ENCODE measurements around the gene POT1. TPM values are rescaled to one million over a fixed set of nuclear protein-coding genes. Genes with fewer than 3 reads are reported as not detected.

Gene POT1
- total and polyA plus RNA-seq, 2 experiments from 2014 or later: 12.0 to 40.4 TPM

DNA sequence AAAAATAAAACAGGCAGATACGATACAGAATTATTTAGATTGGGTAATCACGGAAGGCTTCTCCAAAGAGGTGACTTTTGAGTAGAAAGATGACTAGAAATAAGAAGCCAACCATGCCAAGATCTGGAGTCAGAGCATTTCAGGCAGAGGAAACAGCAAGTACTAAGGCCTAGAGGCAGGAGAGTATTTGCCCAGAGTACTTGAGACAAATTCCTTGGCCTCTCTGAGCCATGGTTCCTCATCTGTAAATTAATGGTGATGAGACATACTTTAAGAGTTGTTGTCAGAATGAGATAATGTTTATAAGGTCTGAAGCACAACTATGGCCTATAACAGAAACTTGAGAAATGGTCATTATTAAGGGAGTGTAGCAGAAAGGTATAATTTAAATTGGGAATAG, 148.2 kb downstream of the POT1 start (continued):
- TF ChIP-seq, protein P1, sequence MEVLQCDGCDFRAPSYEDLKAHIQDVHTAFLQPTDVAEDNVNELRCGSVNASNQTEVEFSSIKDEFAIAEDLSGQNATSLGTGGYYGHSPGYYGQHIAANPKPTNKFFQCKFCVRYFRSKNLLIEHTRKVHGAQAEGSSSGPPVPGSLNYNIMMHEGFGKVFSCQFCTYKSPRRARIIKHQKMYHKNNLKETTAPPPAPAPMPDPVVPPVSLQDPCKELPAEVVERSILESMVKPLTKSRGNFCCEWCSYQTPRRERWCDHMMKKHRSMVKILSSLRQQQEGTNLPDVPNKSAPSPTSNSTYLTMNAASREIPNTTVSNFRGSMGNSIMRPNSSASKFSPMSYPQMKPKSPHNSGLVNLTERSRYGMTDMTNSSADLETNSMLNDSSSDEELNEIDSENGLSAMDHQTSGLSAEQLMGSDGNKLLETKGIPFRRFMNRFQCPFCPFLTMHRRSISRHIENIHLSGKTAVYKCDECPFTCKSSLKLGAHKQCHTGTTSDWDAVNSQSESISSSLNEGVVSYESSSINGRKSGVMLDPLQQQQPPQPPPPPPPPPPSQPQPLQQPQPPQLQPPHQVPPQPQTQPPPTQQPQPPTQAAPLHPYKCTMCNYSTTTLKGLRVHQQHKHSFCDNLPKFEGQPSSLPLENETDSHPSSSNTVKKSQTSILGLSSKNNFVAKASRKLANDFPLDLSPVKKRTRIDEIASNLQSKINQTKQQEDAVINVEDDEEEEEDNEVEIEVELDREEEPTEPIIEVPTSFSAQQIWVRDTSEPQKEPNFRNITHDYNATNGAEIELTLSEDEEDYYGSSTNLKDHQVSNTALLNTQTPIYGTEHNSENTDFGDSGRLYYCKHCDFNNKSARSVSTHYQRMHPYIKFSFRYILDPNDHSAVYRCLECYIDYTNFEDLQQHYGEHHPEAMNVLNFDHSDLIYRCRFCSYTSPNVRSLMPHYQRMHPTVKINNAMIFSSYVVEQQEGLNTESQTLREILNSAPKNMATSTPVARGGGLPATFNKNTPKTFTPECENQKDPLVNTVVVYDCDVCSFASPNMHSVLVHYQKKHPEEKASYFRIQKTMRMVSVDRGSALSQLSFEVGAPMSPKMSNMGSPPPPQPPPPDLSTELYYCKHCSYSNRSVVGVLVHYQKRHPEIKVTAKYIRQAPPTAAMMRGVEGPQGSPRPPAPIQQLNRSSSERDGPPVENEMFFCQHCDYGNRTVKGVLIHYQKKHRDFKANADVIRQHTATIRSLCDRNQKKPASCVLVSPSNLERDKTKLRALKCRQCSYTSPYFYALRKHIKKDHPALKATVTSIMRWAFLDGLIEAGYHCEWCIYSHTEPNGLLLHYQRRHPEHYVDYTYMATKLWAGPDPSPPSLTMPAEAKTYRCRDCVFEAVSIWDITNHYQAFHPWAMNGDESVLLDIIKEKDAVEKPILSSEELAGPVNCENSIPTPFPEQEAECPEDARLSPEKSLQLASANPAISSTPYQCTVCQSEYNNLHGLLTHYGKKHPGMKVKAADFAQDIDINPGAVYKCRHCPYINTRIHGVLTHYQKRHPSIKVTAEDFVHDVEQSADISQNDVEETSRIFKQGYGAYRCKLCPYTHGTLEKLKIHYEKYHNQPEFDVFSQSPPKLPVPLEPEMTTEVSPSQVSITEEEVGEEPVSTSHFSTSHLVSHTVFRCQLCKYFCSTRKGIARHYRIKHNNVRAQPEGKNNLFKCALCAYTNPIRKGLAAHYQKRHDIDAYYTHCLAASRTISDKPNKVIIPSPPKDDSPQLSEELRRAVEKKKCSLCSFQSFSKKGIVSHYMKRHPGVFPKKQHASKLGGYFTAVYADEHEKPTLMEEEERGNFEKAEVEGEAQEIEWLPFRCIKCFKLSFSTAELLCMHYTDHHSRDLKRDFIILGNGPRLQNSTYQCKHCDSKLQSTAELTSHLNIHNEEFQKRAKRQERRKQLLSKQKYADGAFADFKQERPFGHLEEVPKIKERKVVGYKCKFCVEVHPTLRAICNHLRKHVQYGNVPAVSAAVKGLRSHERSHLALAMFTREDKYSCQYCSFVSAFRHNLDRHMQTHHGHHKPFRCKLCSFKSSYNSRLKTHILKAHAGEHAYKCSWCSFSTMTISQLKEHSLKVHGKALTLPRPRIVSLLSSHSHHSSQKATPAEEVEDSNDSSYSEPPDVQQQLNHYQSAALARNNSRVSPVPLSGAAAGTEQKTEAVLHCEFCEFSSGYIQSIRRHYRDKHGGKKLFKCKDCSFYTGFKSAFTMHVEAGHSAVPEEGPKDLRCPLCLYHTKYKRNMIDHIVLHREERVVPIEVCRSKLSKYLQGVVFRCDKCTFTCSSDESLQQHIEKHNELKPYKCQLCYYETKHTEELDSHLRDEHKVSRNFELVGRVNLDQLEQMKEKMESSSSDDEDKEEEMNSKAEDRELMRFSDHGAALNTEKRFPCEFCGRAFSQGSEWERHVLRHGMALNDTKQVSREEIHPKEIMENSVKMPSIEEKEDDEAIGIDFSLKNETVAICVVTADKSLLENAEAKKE (CRISPR knock-in tag; IDR thresholded peaks at IDR 0.05): no peak
- no peak for TF ChIP-seq EZH2 (IDR thresholded peaks at IDR 0.05; ENCODE audit: low read depth, unreplicated experiment)
- TF ChIP-seq, protein P2, sequence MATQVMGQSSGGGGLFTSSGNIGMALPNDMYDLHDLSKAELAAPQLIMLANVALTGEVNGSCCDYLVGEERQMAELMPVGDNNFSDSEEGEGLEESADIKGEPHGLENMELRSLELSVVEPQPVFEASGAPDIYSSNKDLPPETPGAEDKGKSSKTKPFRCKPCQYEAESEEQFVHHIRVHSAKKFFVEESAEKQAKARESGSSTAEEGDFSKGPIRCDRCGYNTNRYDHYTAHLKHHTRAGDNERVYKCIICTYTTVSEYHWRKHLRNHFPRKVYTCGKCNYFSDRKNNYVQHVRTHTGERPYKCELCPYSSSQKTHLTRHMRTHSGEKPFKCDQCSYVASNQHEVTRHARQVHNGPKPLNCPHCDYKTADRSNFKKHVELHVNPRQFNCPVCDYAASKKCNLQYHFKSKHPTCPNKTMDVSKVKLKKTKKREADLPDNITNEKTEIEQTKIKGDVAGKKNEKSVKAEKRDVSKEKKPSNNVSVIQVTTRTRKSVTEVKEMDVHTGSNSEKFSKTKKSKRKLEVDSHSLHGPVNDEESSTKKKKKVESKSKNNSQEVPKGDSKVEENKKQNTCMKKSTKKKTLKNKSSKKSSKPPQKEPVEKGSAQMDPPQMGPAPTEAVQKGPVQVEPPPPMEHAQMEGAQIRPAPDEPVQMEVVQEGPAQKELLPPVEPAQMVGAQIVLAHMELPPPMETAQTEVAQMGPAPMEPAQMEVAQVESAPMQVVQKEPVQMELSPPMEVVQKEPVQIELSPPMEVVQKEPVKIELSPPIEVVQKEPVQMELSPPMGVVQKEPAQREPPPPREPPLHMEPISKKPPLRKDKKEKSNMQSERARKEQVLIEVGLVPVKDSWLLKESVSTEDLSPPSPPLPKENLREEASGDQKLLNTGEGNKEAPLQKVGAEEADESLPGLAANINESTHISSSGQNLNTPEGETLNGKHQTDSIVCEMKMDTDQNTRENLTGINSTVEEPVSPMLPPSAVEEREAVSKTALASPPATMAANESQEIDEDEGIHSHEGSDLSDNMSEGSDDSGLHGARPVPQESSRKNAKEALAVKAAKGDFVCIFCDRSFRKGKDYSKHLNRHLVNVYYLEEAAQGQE (IDR thresholded peaks at IDR 0.05; ENCODE audit: unreplicated experiment): no peak
- no peak for TF ChIP-seq NANOG (IDR thresholded peaks at IDR 0.05; ENCODE audit: borderline replicate concordance)
- TF ChIP-seq STAT1 (IDR thresholded peaks at IDR 0.05; ENCODE audit: unreplicated experiment): no peak

DNA sequence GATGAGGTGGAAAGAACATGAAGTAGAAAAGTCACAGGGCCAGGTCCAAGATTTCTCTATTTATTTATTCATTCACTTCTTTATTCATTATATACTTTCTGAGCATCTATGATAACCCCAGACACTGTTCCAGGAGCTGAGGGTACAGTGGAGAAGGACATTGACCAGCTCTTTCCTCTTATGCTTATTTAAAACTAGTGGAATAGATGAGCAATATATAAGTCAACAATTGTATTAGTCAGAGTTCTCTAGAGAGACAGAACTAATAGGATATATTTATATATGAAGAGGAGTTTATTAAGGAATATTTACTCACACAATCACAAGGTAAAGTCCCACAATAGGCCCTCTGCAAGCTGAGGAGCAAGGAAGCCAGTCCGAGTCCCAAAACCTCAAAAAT, 149.0 kb downstream of the POT1 start:
- no peaks in the 10 kb centered on the region for H3K79me2 ChIP-seq (replicated peaks; ENCODE audit: insufficient read depth)
- no peak overlapping the region for H3K27ac ChIP-seq (ENCODE audit: low read depth)
- Mint-ChIP-seq H3K9me3 (no peaks in the 10 kb centered on the region), H3K4me1 (peaks cover 25% of the 10 kb centered on the region), H3K27me3 (ENCODE audit: insufficient read depth, low read depth, poor library complexity) (peaks cover 2% of the 10 kb centered on the region), H3K4me3 (no peak overlapping the region), H3K27ac (no peak overlapping the region), H3K36me3 (ENCODE audit: low read depth) (no peaks in the 10 kb centered on the region)
- H3K4me1 ChIP-seq (ENCODE audit: insufficient read depth): peaks cover 25% of the 10 kb centered on the region
- H3K9me2 ChIP-seq (ENCODE audit: insufficient read depth): peaks cover 12% of the 10 kb centered on the region; the same call in 1 of the 2 replicates
- ATAC-seq (no peak), DNase-seq (ENCODE audit: low spot score) (no peak)
- H2AFZ ChIP-seq: no peak overlapping the region
- no peak overlapping the region for H3K4me2 ChIP-seq
- H3F3A ChIP-seq (replicated peaks; ENCODE audit: low read depth): no peaks in the 10 kb centered on the region
- no peak overlapping the region for H3K4me3 ChIP-seq
- H3K36me3 ChIP-seq (ENCODE audit: insufficient read depth): no peaks in the 10 kb centered on the region
- no peaks in the 10 kb centered on the region for H3K27me3 ChIP-seq (ENCODE audit: insufficient read depth)
- H4K20me1 ChIP-seq (replicated peaks; ENCODE audit: insufficient read depth): no peaks in the 10 kb centered on the region
- TF ChIP-seq EZH2 (IDR thresholded peaks at IDR 0.05; ENCODE audit: low read depth, unreplicated experiment) (no peak), STAT1 (IDR thresholded peaks at IDR 0.05; ENCODE audit: unreplicated experiment) (no peak), ZNF114 (CRISPR knock-in tag; IDR thresholded peaks at IDR 0.05) (no peak), EZH2phosphoT487 (IDR thresholded peaks at IDR 0.05; ENCODE audit: unreplicated experiment) (no peak), POLR2AphosphoS5 (IDR thresholded peaks at IDR 0.05; ENCODE audit: low read depth) (no peak)
- TF ChIP-seq, protein P3, sequence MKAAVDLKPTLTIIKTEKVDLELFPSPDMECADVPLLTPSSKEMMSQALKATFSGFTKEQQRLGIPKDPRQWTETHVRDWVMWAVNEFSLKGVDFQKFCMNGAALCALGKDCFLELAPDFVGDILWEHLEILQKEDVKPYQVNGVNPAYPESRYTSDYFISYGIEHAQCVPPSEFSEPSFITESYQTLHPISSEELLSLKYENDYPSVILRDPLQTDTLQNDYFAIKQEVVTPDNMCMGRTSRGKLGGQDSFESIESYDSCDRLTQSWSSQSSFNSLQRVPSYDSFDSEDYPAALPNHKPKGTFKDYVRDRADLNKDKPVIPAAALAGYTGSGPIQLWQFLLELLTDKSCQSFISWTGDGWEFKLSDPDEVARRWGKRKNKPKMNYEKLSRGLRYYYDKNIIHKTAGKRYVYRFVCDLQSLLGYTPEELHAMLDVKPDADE (IDR thresholded peaks at IDR 0.05): no peak
- TF ChIP-seq, protein P2 (IDR thresholded peaks at IDR 0.05; ENCODE audit: unreplicated experiment): no peak

Data from GM23338 (cell line).